Measurements from ENCODE around the gene PNLIPRP2. TPM values are rescaled to one million over a fixed set of nuclear protein-coding genes. Genes with fewer than 3 reads are reported as not detected.

Gene PNLIPRP2
- total and polyA plus RNA-seq, 2 donors (not counting 1 experiment from before 2014, with no cell fraction given), result not detected

DNA sequence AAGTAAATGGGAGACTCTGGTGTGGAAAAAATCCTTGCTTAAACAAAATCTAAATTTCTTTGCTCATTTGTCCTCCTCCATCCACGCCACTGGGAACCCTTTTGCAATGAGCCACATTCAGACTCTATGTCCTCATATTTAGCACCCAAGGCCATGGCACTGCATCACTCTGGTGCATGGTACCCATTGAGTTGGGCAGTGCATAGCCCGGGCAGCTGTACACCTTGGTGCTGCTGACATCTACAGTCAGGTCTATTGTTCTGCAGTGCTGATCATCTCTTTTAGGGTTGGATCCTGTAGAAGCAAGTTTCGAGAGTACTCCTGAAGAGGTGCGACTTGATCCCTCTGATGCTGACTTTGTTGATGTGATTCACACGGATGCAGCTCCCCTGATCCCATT is 23.2 kb upstream of the PNLIPRP2 start:
- Histone ChIP-seq H3K36me3 (ENCODE audit: control insufficient read depth, insufficient read depth, low read length) (no peaks in the 10 kb centered on the region), H4K20me1 (ENCODE audit: control insufficient read depth, extremely low read depth, insufficient read depth, low read length) (no peaks in the 10 kb centered on the region), H3K9ac (ENCODE audit: insufficient read depth, low read length) (no peak overlapping the region), H2AFZ (ENCODE audit: low read length) (no peak overlapping the region), H3K27ac (ENCODE audit: insufficient read depth, low read length) (no peak overlapping the region), H3K4me1 (ENCODE audit: control insufficient read depth, extremely low read depth, insufficient read depth, low read length) (no peaks in the 10 kb centered on the region), H3K4me3 (replicated peaks in 1 of 4; ENCODE audit: control extremely low read depth in 1 of 4, insufficient read depth in 1 of 4, low read depth in 3 of 4, low read length in 4 of 4) (no peak overlapping the region), H3K27me3 (ENCODE audit: control insufficient read depth, insufficient read depth, low read length) (no peaks in the 10 kb centered on the region), H3K79me2 (ENCODE audit: control insufficient read depth, insufficient read depth, low read length) (no peaks in the 10 kb centered on the region), H3K9me3 (ENCODE audit: control insufficient read depth, insufficient read depth, low read depth, low read length) (no peaks in the 10 kb centered on the region), H3K4me2 (ENCODE audit: extremely low read depth, insufficient read depth, low read length) (no peak overlapping the region)
- TF ChIP-seq EZH2 (IDR thresholded peaks at IDR 0.05; ENCODE audit: low read length, missing control alignments), result no peak
- TF ChIP-seq, protein P1, sequence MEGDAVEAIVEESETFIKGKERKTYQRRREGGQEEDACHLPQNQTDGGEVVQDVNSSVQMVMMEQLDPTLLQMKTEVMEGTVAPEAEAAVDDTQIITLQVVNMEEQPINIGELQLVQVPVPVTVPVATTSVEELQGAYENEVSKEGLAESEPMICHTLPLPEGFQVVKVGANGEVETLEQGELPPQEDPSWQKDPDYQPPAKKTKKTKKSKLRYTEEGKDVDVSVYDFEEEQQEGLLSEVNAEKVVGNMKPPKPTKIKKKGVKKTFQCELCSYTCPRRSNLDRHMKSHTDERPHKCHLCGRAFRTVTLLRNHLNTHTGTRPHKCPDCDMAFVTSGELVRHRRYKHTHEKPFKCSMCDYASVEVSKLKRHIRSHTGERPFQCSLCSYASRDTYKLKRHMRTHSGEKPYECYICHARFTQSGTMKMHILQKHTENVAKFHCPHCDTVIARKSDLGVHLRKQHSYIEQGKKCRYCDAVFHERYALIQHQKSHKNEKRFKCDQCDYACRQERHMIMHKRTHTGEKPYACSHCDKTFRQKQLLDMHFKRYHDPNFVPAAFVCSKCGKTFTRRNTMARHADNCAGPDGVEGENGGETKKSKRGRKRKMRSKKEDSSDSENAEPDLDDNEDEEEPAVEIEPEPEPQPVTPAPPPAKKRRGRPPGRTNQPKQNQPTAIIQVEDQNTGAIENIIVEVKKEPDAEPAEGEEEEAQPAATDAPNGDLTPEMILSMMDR (conservative IDR thresholded peaks at IDR 0.05 in 1 of 2, IDR thresholded peaks at IDR 0.05 in 1 of 2; ENCODE audit: low read depth in 1 of 2, low read length in 2 of 2), result no peak
- DNase-seq (ENCODE audit: low read depth in 2 of 2), result no peak

DNA sequence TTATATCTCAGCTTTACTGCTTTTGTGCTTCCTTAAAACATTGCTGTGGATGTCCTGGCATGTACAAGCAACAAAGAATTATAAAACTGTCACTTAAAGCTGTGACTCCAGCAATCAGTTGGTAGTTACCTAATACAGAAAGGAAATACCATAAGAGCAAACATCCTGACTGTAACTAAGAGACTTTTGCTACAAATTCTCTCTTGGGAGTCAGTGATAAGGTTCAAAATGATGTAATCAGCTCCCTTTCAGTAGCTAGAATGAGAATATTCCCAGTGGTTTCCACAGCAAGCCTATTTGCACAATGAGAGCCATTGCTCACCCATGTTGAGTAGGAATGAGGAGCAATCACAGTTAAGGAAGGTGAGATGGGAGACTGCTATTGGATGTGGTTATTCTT is 22.4 kb upstream of the PNLIPRP2 start:
- H3K27ac ChIP-seq (ENCODE audit: insufficient read depth, low read length), result no peak overlapping the region
- H3K9me3 ChIP-seq (ENCODE audit: control insufficient read depth, insufficient read depth, low read depth, low read length), result no peaks in the 10 kb centered on the region
- no peaks in the 10 kb centered on the region for H3K79me2 ChIP-seq (ENCODE audit: control insufficient read depth, insufficient read depth, low read length)
- H3K9ac ChIP-seq (ENCODE audit: insufficient read depth, low read length), result no peak overlapping the region
- no peaks in the 10 kb centered on the region for H4K20me1 ChIP-seq (ENCODE audit: control insufficient read depth, extremely low read depth, insufficient read depth, low read length)
- no peak overlapping the region for H3K4me3 ChIP-seq (replicated peaks in 1 of 4; ENCODE audit: control extremely low read depth in 1 of 4, insufficient read depth in 1 of 4, low read depth in 3 of 4, low read length in 4 of 4)
- no peak overlapping the region for H2AFZ ChIP-seq (ENCODE audit: low read length)
- H3K27me3 ChIP-seq (ENCODE audit: control insufficient read depth, insufficient read depth, low read length), result no peaks in the 10 kb centered on the region
- DNase-seq (ENCODE audit: low read depth in 2 of 2), result no peak
- no peak overlapping the region for H3K4me2 ChIP-seq (ENCODE audit: extremely low read depth, insufficient read depth, low read length)
- no peak for TF ChIP-seq EZH2 (IDR thresholded peaks at IDR 0.05; ENCODE audit: low read length, missing control alignments)
- TF ChIP-seq, protein P1 (conservative IDR thresholded peaks at IDR 0.05 in 1 of 2, IDR thresholded peaks at IDR 0.05 in 1 of 2; ENCODE audit: low read depth in 1 of 2, low read length in 2 of 2), result no peak
- no peaks in the 10 kb centered on the region for H3K36me3 ChIP-seq (ENCODE audit: control insufficient read depth, insufficient read depth, low read length)
- H3K4me1 ChIP-seq (ENCODE audit: control insufficient read depth, extremely low read depth, insufficient read depth, low read length), result no peaks in the 10 kb centered on the region

DNA sequence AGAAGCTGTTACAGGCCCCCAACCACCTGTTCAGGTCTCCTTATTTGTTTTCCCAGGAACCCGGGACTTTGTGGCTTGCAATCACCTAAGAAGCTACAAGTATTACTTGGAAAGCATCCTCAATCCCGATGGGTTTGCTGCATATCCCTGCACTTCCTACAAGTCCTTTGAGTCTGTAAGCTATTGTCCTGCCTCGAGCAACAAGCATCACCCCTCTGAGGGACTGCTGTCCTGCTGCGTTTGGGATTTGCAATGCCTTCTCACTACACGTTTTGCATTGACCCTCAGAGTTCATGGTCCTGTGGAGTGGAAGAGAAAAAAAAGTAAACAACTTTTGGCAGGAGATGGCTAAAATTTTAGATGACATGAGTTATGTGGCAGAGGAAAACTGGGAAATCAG is 20.8 kb upstream of the PNLIPRP2 start:
- H3K36me3 ChIP-seq (ENCODE audit: control insufficient read depth, insufficient read depth, low read length), result no peaks in the 10 kb centered on the region

More for the DNA sequence above, 20.8 kb upstream of the PNLIPRP2 start:
- no peaks in the 10 kb centered on the region for H3K27me3 ChIP-seq (ENCODE audit: control insufficient read depth, insufficient read depth, low read length)
- H2AFZ ChIP-seq (ENCODE audit: low read length), result no peak overlapping the region
- no peaks in the 10 kb centered on the region for H3K9me3 ChIP-seq (ENCODE audit: control insufficient read depth, insufficient read depth, low read depth, low read length)
- H3K4me1 ChIP-seq (ENCODE audit: control insufficient read depth, extremely low read depth, insufficient read depth, low read length), result no peaks in the 10 kb centered on the region
- H3K9ac ChIP-seq (ENCODE audit: insufficient read depth, low read length), result no peak overlapping the region
- no peak overlapping the region for H3K27ac ChIP-seq (ENCODE audit: insufficient read depth, low read length)
- no peak overlapping the region for H3K4me3 ChIP-seq (replicated peaks in 1 of 4; ENCODE audit: control extremely low read depth in 1 of 4, insufficient read depth in 1 of 4, low read depth in 3 of 4, low read length in 4 of 4)
- TF ChIP-seq, protein P1 (conservative IDR thresholded peaks at IDR 0.05 in 1 of 2, IDR thresholded peaks at IDR 0.05 in 1 of 2; ENCODE audit: low read depth in 1 of 2, low read length in 2 of 2), result no peak
- TF ChIP-seq EZH2 (IDR thresholded peaks at IDR 0.05; ENCODE audit: low read length, missing control alignments), result no peak
- H4K20me1 ChIP-seq (ENCODE audit: control insufficient read depth, extremely low read depth, insufficient read depth, low read length), result no peaks in the 10 kb centered on the region
- no peak for DNase-seq (ENCODE audit: low read depth in 2 of 2)
- H3K4me2 ChIP-seq (ENCODE audit: extremely low read depth, insufficient read depth, low read length), result no peak overlapping the region
- H3K79me2 ChIP-seq (ENCODE audit: control insufficient read depth, insufficient read depth, low read length), result no peaks in the 10 kb centered on the region

Data from fibroblast of lung (primary cell).